GM12865 (cell line): ENCODE data around the gene SPATA16.

ENCODE experiments used
- DNase-seq: peaks from one replicate; pipeline ENCODE4 v3.0.0; 2010; ENCODE audit warnings: low read depth
- H3K4me3 ChIP-seq: 2 replicates; pipeline ENCODE4 v1.5.1; 2011; ENCODE audit warnings: mild to moderate bottlenecking, low read depth, low read length, control low read depth
- CTCF ChIP-seq: IDR thresholded peaks from 2 replicates; pipeline ENCODE4 v1.5.1; 2011; ENCODE audit warnings: low read length, control low read depth, low read depth, inconsistent platforms; ENCODE audit not compliant: insufficient read depth; ENCODE audit errors: missing control alignments

Gene SPATA16

GRCh38 chr3:172980849-172981248 lies 160.2 kb downstream of the SPATA16 start:
- no peak for DNase-seq
- H3K4me3 ChIP-seq: no peak overlapping the region
- no peak for TF ChIP-seq CTCF

- no peak for DNase-seq
- TF ChIP-seq CTCF: no peak
Measured at GRCh38 chr3:172977696-172978095, 163.3 kb downstream of the SPATA16 start.

GRCh38 chr3:172974969-172975368 lies 166.1 kb downstream of the SPATA16 start:
- H3K4me3 ChIP-seq: no peak overlapping the region
- no peak for TF ChIP-seq CTCF
- DNase-seq: no peak

More at GRCh38 chr3:172977696-172978095, 163.3 kb downstream of the SPATA16 start:
- no peak overlapping the region for H3K4me3 ChIP-seq

GRCh38 chr3:172973799-172974198 lies 167.2 kb downstream of the SPATA16 start:
- DNase-seq: no peak

GRCh38 chr3:172972717-172973116 lies 168.3 kb downstream of the SPATA16 start:
- no peak for DNase-seq
- H3K4me3 ChIP-seq: no peak overlapping the region
- no peak for TF ChIP-seq CTCF

More at GRCh38 chr3:172973799-172974198, 167.2 kb downstream of the SPATA16 start:
- no peak overlapping the region for H3K4me3 ChIP-seq
- no peak for TF ChIP-seq CTCF

- no peak overlapping the region for H3K4me3 ChIP-seq
- DNase-seq: no peak
- no peak for TF ChIP-seq CTCF
Measured at GRCh38 chr3:172972067-172972466, 169.0 kb downstream of the SPATA16 start.

GRCh38 chr3:172968646-172969045 lies 172.4 kb downstream of the SPATA16 start:
- no peak for DNase-seq
- TF ChIP-seq CTCF: no peak
- H3K4me3 ChIP-seq: no peak overlapping the region
